ENCODE data around the gene ARL5C. TPM values are rescaled to one million over a fixed set of nuclear protein-coding genes. Genes with fewer than 3 reads are reported as not detected.

The ARL5C gene
- total RNA-seq, 1 donor from 2014 or later: not detected

DNA sequence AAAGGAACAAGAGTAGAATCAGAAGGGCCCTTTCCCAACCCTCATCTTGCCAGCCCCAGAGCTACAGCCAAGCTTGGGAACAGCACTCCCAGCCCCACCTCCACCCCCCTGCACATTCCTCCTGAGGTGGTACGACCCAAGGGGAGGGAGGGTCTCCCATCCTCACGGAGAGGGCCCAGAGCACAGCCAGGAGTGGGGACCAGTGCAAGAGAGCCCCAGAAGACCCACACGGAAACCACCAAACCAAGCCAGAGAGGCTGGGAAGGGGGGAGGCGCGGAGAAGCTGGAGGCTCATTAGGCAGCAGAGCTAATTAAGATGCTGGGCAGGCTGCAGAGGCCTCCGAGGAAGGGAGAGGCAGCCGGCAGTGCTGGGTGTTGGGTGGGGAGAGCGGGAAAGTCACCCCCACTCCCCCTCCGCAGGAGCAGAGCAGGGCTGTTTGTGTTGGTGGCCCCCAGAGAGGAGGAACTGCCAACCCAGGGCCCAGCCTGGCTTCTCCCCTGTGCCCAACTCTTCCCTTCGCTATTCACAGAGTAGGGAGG, 29.1 kb upstream of the ARL5C start:
- DNase-seq (ENCODE audit: extremely low read depth, low read depth, low spot score): no peak

DNA sequence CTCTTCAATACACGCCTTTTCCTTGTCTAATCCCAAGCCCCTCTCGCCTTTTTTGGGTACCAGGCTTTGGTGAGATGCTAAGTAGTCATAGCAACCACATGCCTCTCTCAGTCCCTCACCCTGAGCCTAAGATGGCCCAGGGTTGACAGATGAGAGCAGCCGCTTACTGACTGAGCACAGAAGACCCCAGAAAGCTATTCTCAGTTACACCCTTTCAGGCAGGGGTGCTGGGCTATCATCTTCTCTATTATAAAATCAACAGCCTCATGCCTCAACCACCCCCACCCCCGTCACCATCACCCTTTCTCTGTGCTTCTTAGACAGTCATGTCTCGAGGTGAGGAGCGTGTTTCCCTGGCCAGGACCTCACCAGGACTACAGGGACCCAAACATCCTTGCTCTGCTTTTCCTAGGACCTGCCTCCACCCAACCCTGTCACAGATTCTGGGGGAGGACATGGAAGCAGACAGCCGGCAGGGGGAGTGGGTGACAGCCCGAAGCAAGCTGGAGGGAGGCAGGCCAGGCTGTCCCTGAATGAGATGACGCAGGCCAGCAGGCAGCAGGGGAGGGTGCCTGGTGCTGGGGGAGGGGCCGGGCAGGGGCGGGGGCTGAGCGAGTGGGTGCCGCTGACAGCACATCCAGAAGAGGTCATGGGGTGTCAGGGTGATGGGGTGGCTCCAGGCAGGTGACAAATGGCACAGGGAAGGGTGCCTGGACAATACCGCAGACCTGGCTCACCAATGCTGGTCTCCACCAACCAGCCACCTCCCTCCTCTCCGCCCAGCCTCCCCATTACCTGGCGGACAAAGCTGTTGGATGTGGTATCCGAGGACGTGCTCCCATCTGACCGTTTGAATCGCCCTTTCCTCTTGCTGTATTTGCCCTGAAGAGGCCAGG, 28.4 kb upstream of the ARL5C start:
- DNase-seq (ENCODE audit: extremely low read depth, low read depth, low spot score): no peak

DNA sequence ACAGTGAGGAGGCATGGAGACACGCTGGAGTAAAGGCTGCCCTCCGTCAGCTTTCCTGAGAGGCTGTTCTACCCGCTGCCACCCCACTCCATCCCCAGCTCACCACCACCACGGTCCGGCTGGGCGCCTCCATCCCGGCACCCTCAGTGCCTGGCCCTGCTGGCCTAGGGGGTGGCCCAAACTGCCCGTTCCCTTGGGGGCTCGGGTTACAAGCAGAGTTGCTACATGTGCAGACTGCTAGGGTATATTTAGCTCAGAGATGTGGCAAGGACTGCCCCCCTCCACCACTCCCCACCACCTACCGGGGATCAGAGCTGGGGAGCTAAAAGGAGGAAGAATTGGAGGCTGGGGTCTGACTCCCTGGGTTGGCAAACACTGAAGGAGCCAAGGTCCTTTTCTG, 27.4 kb upstream of the ARL5C start:
- no peak for DNase-seq (ENCODE audit: extremely low read depth, low read depth, low spot score)

DNA sequence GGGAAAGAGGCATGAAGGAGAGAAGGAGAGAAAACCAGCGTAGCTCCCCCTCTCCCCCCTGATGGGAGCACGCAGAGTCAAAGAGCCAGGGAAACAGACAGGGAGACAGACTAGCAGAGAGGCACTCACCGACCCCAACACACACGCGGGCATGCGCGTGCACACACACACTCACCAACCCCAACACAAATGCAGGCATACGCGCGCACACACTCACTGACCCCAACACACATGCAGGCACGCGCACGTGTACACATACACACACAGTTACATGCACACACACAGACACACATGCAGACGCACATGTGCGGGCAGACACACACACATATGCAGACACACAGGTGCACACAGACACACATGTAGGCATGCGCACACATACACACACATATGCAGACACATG, 26.9 kb upstream of the ARL5C start:
- no peak for DNase-seq (ENCODE audit: extremely low read depth, low read depth, low spot score)

DNA sequence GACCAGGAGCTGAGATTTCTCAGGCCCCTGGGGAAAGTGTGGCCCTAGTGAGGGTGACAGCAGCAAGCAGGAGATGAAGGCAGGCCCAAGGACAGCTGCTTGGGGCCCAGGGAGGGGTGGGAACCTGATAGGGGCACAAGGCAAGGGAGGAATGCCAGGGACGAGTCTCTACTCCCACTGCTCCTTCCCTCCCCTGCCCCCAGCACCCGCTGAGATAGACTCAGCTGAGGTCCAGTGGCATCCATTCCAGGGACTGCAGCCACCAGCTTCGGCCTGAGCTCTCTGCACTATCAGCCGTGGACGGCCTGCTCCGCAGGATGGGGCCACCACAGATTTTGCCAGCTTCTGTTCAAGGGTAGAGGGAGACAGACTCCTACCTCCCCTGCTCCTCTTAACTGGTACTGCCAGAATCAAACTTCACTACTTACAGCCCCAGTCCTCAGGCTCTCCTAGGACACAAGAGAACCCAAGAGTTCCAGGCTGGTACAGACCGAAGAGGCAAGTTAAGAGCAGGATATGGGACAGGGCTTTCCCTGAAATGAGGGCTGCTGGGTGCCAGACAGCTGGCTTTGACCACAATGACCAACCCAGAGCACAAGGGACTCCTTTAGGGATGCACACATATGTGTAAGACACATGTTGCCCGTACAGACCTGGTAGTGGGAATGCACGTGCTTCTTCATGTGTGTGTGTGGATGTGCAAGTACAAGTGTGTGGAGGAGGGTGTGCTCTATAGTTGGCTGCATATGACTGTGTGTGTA, 26.0 kb upstream of the ARL5C start:
- DNase-seq (ENCODE audit: extremely low read depth, low read depth, low spot score): no peak

DNA sequence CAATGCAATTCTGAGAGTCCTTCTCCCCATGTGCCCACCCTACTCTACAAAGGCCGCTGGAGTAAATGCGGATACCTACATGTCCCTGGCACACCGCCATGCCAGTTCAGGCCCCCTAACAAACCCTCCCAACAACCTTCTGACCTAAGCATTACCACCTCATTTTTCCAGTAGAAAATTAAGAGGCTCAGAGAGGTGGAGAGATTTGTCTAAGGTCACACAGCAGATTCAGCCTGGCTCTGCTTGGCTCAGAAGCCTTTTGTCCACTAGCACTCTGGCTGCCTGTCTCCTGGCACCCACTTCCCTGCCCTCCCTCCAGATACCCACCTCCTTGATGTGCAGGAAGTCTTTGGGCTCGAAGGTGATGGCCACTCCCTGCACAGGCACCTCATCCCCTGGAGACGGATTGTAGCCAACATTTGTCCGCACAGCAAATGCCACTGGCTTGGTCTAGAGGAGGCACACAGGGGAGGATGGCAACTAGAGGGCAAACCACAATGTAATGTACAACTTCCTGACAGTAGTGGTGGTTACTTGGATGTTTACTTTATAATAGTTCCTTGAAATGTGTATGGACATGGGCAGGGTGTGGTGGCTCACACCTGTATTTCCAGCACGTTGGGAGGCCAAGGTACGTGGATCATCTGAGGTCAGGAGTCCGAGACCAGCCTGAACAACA, 21.3 kb upstream of the ARL5C start:
- DNase-seq (ENCODE audit: extremely low read depth, low read depth, low spot score): no peak

DNA sequence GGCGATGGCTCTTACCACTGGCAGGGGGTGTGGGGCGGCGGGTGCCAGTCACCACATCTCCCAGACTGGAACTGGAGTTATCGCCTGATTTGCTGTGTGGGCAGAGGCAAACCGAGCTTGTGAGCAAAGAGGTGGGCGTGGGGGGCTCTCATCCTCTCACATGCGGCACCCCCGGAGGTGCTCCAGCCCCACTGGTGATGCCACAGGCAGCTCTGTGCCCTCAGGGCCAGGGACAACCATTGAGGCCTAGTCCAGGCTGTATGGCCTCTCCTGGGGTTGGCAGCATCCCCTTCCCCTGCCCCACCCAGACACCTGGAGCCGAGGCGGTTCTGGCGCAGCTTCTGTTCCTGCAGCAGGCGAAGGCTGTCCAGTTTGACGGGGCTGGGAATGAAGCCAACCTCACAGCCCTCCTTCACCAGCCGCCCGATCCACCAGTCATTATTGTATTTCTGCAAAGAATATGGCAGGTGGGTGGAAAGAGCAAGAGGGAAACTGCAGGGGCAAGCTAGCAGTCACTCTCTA, 20.6 kb upstream of the ARL5C start:
- DNase-seq (ENCODE audit: extremely low read depth, low read depth, low spot score): no peak

DNA sequence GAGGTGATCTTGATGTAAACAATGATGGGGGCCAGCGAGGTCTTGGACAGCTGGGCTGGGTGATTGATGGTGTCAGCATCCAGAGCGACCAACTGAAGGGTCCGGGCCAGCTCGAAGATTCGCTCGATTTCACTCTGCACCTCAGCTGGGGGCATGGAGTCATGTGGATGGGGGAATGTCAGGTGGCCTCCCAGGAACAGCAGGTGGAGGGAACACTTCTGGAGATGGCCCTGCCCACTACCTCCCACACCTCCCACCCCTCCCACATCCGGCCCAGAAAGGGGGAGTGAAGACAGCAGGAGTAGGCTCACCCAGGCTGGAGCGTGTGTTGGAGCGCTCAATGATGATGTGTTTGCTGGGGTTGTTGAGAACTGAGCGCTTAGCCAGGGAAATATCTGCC, 17.8 kb upstream of the ARL5C start:
- DNase-seq (ENCODE audit: extremely low read depth, low read depth, low spot score): no peak

DNA sequence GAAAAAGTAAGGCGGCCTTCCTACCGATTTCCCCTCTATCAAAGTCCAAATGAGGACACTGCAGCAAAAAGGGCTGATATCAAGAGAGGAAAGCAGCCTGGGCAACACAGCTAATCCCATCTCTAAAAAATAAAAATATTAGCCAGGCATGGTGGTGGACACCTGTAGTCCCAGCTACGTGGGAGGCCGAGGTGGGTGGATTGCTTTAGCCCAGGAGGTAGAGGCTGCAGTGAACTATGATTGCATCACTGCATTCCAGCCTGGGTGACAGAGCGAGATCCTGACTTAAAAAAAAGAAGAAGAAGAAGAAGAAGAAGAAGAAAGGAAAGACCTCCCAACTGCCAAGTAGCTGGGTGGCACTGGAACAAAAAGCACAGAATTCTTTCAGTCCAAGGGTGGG, 17.1 kb upstream of the ARL5C start:
- no peak for DNase-seq (ENCODE audit: extremely low read depth, low read depth, low spot score)

DNA sequence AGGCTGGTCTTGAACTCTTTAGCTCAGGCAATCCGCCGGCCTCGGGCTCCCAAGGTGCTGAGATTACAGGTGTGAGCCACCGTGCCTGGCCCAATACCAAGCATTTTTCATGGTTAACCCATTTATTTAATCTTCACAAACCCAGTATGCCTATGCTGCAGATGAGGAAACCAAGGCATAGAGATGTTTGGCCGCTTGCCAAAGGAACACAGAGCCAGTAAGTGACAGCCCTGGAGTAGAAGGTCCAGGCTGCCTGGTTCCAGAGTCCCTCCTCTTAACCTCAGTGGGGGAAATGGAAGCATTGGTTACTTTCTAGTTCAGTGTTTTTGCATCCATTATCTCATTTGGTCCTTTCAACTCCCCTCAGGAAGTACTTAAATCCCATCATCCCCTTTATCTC, 15.3 kb upstream of the ARL5C start:
- DNase-seq (ENCODE audit: extremely low read depth, low read depth, low spot score): no peak

DNA sequence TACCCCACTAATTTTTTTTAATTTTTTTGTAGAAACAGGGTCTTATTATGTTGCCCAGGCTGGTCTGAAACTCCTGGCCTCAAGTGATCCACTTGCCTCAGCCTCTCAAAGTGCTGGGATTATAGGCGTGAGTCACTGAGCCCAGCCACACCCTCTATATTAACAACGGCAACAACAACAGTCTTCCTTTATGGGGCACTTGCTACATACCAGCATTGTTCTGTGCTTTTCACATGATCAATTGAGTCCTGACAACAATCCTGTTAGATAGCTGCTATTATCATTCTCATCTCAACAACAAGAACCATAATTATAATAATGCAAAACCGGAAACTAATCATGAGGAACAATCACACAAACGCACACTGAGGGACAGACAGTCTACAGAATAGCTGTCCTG, 12.6 kb upstream of the ARL5C start:
- DNase-seq (ENCODE audit: extremely low read depth, low read depth, low spot score): no peak

DNA sequence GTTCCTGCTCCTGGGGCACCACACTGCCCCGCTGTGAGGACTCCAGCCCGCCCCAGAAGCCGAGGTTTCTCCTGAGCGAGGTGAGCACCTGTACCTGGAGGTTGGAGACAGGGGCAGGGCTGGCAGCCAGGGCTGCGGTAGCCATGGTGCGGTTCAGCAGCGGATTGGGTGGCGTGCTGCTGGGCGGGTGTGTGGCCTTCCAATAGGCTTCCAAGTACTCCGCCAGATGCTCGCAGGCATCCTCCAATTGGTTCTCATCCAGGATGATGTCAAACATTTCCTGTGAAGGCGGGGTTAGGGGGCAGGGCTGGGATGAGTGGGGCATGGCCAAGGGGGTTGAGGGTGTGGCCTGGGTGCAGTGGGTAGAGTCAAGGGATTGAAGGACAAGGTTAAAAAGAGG, 11.3 kb upstream of the ARL5C start:
- DNase-seq (ENCODE audit: extremely low read depth, low read depth, low spot score): no peak

DNA sequence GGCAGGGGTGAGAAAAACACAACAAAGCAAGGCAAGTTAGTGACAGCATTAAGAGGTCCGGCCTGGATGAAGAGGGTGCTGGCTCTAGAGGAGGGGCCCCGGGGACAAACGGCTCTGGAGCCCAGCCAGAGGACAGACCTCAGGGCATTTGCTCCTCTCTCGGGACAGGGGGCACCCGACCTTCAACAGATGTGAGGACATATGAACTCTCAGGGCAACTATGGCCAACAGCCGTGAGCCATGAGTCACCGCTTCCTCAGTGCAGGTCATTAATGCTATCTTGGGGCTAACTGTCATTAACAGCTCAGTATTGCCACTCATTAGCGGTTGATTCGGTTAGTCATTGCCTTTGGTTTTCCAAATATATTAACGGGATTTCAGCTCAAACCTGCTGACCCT, 9.7 kb upstream of the ARL5C start:
- DNase-seq (ENCODE audit: extremely low read depth, low read depth, low spot score): no peak

DNA sequence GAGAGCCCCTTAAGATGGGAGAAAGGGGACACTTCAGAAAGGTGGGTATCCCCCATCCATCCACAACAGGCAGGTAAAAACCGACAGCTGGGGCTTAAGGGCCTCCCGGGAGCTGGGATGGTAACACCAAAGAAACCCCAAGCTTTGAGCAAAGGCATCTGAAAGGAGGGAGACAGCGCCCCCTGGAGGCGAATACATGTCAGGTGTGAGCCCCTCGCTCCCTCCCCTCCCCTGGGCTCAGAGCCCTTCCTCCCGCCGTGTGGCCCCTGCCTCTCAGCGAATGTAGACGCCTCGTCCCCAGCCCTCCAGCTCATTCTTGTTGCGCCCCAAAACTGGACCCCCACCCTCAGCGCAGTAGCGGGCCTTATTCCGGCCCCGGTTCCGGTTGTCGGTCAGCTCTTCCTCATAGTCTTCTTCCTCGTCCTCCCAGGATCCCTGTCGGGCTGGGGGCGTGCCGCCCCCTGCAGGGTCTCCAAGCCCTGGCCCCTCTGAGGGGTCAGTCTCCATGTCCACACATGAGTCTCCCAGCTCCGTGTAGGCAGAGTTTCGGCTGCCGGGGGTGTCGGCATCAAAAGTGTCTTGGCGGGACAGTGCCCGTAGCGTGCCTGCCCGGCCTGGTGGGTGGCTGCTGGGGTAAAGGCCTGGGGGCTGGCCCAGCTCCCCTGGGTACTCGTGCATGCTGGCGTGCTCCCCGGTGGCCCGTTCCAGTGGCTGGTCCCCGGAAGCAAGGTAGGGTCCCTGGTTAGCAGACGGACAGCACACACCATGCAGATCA, 9.1 kb upstream of the ARL5C start:
- no peak for DNase-seq (ENCODE audit: extremely low read depth, low read depth, low spot score)

DNA sequence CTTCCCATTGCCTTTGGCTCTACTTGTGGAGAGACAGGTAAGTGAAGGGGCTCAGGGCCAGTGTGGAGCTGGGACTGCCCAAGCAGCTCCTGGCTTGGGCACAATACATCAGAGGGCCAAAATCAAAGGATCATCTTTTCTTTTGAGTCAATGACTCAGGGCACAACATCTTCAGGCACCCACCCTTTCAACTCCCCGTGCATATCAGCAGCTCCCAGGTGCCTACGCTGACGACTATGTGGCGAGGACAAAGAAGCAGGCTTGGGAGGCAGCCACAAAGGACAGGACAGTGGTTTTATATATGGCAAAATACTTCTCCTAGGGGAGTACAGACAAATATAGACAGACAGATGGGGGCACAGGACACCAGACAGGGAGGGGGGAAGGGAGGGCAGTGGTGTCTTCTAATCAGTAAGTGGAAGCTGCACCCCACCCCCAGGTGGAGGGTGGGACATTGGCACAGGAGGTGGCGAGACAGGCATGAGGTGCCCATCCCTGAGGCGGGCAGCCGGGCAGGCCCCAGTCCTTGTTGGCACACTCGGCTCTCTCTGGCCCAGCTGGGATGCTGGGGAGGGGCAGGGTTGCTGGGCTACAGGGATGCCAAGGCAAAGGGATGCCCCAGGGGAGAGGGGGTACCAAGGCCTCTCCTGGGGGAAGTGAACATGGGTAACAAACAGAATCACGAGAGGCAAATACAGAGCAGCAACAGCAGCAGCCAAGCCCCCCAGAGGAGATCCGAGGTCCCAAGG, 7.7 kb upstream of the ARL5C start:
- no peak for DNase-seq (ENCODE audit: extremely low read depth, low read depth, low spot score)

DNA sequence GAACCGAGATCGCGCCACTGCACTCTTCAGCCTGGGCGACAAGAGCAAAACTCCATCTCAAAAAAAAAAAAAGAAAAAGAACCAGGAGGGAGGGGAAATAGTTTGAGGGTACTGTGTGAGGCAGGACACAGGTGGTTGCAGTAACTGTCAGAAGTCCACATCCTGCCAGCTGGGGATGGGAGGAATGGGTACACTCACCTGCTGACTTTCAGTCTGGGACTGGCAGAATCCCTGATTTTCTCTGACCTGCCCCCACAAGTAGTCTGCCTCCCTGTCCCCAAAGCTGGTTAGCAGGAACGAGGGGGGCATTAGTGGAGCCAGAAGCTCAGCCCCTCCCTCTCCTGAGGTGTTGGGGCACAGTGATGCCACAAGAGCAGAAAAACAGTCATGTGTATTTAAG, 7.1 kb upstream of the ARL5C start:
- no peak for DNase-seq (ENCODE audit: extremely low read depth, low read depth, low spot score)

DNA sequence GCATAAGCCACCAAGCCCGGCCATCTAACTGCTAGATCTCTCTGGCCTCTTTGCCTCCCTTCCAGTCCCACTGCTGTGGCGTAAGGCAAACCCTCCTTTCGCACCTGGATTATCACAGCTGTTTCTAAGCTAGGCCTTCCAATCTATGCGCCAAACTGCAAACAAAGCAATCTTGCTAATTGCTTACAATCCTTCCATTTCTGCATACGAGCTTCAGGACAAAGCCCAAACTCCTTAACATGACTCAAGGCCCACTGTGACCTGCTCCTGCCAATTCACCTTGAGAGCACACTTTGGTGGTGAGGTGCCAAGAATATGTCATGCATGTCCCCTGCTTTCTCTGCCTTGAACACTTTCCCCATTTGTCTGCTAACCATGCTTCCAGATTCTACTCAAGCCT, 6.0 kb upstream of the ARL5C start:
- no peak for DNase-seq (ENCODE audit: extremely low read depth, low read depth, low spot score)

DNA sequence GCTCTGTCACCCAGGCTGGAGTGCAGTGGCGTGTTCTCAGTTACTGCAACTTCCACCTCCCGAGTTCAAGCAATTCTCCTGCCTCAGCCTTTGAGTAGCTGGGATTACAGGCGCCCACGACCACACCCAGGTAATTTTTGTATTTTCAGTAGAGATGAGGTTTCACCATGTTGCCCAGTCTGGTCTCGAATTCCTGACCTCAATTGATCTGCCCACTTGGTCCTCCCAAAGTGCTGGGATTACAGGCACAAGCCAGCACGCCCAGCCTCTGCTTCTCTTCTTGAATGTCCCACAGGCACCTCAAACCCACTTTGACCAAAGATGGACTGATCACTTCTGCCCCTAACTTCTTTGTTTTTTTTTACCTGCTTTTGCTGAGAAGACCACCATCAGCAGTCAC, 4.6 kb upstream of the ARL5C start:
- DNase-seq (ENCODE audit: extremely low read depth, low read depth, low spot score): no peak

DNA sequence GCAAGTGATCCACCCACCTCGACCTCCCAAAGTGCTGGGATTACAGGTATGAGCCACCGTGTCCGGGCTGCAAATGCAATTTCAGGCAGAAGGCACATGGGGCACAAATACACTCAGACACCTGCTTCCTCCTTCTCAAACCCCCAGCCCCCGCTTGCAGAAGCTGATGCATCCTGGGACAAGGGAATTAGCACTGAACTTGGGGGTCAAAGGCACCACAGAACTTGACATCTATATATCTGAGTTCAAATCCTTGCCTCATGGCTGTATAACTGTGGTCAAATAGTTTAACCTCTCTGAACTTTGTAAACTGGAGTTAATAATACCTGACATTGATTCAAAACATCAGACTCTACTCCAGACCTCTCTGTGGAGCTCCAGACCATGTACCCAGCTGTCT, 4.1 kb upstream of the ARL5C start:
- no peak for DNase-seq (ENCODE audit: extremely low read depth, low read depth, low spot score)

DNA sequence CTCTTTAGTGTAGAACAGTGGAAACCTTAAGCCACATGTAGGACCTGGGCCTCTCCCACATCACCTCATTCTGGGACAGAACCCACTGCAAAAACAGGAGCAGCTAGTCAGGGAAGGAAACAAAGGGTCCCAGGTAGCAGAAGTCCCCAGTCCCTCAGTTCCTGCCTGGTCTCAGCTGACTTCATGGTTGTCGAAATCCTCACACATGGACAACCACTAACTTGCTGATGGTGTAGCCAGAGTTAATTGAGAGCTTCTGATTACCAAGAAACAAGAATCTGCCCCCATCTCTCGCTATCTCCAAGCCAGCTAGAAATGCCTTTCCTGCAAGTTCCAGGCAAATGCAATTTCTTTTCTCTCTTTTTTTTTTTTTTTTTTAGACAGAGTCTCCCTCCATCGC, 3.6 kb upstream of the ARL5C start:
- DNase-seq (ENCODE audit: extremely low read depth, low read depth, low spot score): no peak

All from glomerular endothelial cell (primary cell).